ENCODE measurements around the gene UCMA.
"Not testable (repeated sequence)": the region's sequence is repeated elsewhere in the genome, so short reads cannot be mapped to it uniquely, and the experiment has no call there.

The UCMA gene

GRCh38 chr10:13236638-13237037, 2.5 kb upstream of the UCMA start:
- no peaks in the 10 kb centered on the region for H3K4me1 ChIP-seq (ENCODE audit: control insufficient read depth in 1 of 2, insufficient read depth in 2 of 2, low read length in 2 of 2)
- H3K4me3 ChIP-seq (ENCODE audit: low read depth in 1 of 2, low read length in 2 of 2) = no peak overlapping the region
- H3K36me3 ChIP-seq (ENCODE audit: control insufficient read depth in 1 of 2, insufficient read depth in 2 of 2, low read length in 2 of 2) = no peaks in the 10 kb centered on the region
- no peaks in the 10 kb centered on the region for H3K9me3 ChIP-seq (ENCODE audit: control insufficient read depth in 1 of 2, low read length in 2 of 2)
- H3K9ac ChIP-seq (ENCODE audit: low read depth in 1 of 2, low read length in 2 of 2) = no peak overlapping the region
- no peak overlapping the region for H3K27ac ChIP-seq (ENCODE audit: low read depth, low read length)
- H3K27me3 ChIP-seq (ENCODE audit: control insufficient read depth in 1 of 2, insufficient read depth in 2 of 2, low read length in 2 of 2) = no peaks in the 10 kb centered on the region

GRCh38 chr10:13234736-13235135, 562 bp upstream of the UCMA start:
- not testable (repeated sequence) for H3K9me3 ChIP-seq (ENCODE audit: control insufficient read depth in 1 of 2, low read length in 2 of 2); H3K27me3 ChIP-seq (ENCODE audit: control insufficient read depth in 1 of 2, insufficient read depth in 2 of 2, low read length in 2 of 2); H3K27ac ChIP-seq (ENCODE audit: low read depth, low read length); H3K9ac ChIP-seq (ENCODE audit: low read depth in 1 of 2, low read length in 2 of 2); H3K4me1 ChIP-seq (ENCODE audit: control insufficient read depth in 1 of 2, insufficient read depth in 2 of 2, low read length in 2 of 2); H3K36me3 ChIP-seq (ENCODE audit: control insufficient read depth in 1 of 2, insufficient read depth in 2 of 2, low read length in 2 of 2); H3K4me3 ChIP-seq (ENCODE audit: low read depth in 1 of 2, low read length in 2 of 2)

- Histone ChIP-seq H3K27me3 (ENCODE audit: control insufficient read depth in 1 of 2, insufficient read depth in 2 of 2, low read length in 2 of 2) (no peaks in the 10 kb centered on the region), H3K36me3 (ENCODE audit: control insufficient read depth in 1 of 2, insufficient read depth in 2 of 2, low read length in 2 of 2) (no peaks in the 10 kb centered on the region), H3K9ac (ENCODE audit: low read depth in 1 of 2, low read length in 2 of 2) (no peak overlapping the region), H3K9me3 (ENCODE audit: control insufficient read depth in 1 of 2, low read length in 2 of 2) (no peaks in the 10 kb centered on the region), H3K4me1 (ENCODE audit: control insufficient read depth in 1 of 2, insufficient read depth in 2 of 2, low read length in 2 of 2) (no peaks in the 10 kb centered on the region), H3K27ac (ENCODE audit: low read depth, low read length) (no peak overlapping the region), H3K4me3 (ENCODE audit: low read depth in 1 of 2, low read length in 2 of 2) (no peak overlapping the region)
Observed at GRCh38 chr10:13233358-13233757, 816 bp downstream of the UCMA start.

GRCh38 chr10:13231808-13232207, 2.4 kb downstream of the UCMA start:
- H3K36me3 ChIP-seq (ENCODE audit: control insufficient read depth in 1 of 2, insufficient read depth in 2 of 2, low read length in 2 of 2) = no peaks in the 10 kb centered on the region
- H3K27ac ChIP-seq (ENCODE audit: low read depth, low read length) = no peak overlapping the region
- no peaks in the 10 kb centered on the region for H3K9me3 ChIP-seq (ENCODE audit: control insufficient read depth in 1 of 2, low read length in 2 of 2)
- no peak overlapping the region for H3K4me3 ChIP-seq (ENCODE audit: low read depth in 1 of 2, low read length in 2 of 2)
- no peaks in the 10 kb centered on the region for H3K27me3 ChIP-seq (ENCODE audit: control insufficient read depth in 1 of 2, insufficient read depth in 2 of 2, low read length in 2 of 2)
- H3K4me1 ChIP-seq (ENCODE audit: control insufficient read depth in 1 of 2, insufficient read depth in 2 of 2, low read length in 2 of 2) = no peaks in the 10 kb centered on the region
- no peak overlapping the region for H3K9ac ChIP-seq (ENCODE audit: low read depth in 1 of 2, low read length in 2 of 2)

- Histone ChIP-seq H3K27ac (ENCODE audit: low read depth, low read length) (no peak overlapping the region), H3K9ac (ENCODE audit: low read depth in 1 of 2, low read length in 2 of 2) (no peak overlapping the region), H3K36me3 (ENCODE audit: control insufficient read depth in 1 of 2, insufficient read depth in 2 of 2, low read length in 2 of 2) (no peaks in the 10 kb centered on the region), H3K4me3 (ENCODE audit: low read depth in 1 of 2, low read length in 2 of 2) (no peak overlapping the region), H3K27me3 (ENCODE audit: control insufficient read depth in 1 of 2, insufficient read depth in 2 of 2, low read length in 2 of 2) (no peaks in the 10 kb centered on the region), H3K4me1 (ENCODE audit: control insufficient read depth in 1 of 2, insufficient read depth in 2 of 2, low read length in 2 of 2) (no peaks in the 10 kb centered on the region), H3K9me3 (ENCODE audit: control insufficient read depth in 1 of 2, low read length in 2 of 2) (no peaks in the 10 kb centered on the region)
Observed at GRCh38 chr10:13231190-13231589, 3.0 kb downstream of the UCMA start.

GRCh38 chr10:13227031-13227430, 7.1 kb downstream of the UCMA start:
- H3K4me3 ChIP-seq (ENCODE audit: low read depth in 1 of 2, low read length in 2 of 2) = no peak overlapping the region
- no peaks in the 10 kb centered on the region for H3K9me3 ChIP-seq (ENCODE audit: control insufficient read depth in 1 of 2, low read length in 2 of 2)
- H3K9ac ChIP-seq (ENCODE audit: low read depth in 1 of 2, low read length in 2 of 2) = no peak overlapping the region
- no peaks in the 10 kb centered on the region for H3K4me1 ChIP-seq (ENCODE audit: control insufficient read depth in 1 of 2, insufficient read depth in 2 of 2, low read length in 2 of 2)
- H3K27me3 ChIP-seq (ENCODE audit: control insufficient read depth in 1 of 2, insufficient read depth in 2 of 2, low read length in 2 of 2) = no peaks in the 10 kb centered on the region
- no peak overlapping the region for H3K27ac ChIP-seq (ENCODE audit: low read depth, low read length)
- H3K36me3 ChIP-seq (ENCODE audit: control insufficient read depth in 1 of 2, insufficient read depth in 2 of 2, low read length in 2 of 2) = no peaks in the 10 kb centered on the region

GRCh38 chr10:13225601-13226000, 8.6 kb downstream of the UCMA start:
- Histone ChIP-seq H3K4me1 (ENCODE audit: control insufficient read depth in 1 of 2, insufficient read depth in 2 of 2, low read length in 2 of 2) (no peaks in the 10 kb centered on the region), H3K9ac (ENCODE audit: low read depth in 1 of 2, low read length in 2 of 2) (no peak overlapping the region), H3K4me3 (ENCODE audit: low read depth in 1 of 2, low read length in 2 of 2) (no peak overlapping the region), H3K27me3 (ENCODE audit: control insufficient read depth in 1 of 2, insufficient read depth in 2 of 2, low read length in 2 of 2) (no peaks in the 10 kb centered on the region), H3K27ac (ENCODE audit: low read depth, low read length) (no peak overlapping the region), H3K9me3 (ENCODE audit: control insufficient read depth in 1 of 2, low read length in 2 of 2) (no peaks in the 10 kb centered on the region), H3K36me3 (ENCODE audit: control insufficient read depth in 1 of 2, insufficient read depth in 2 of 2, low read length in 2 of 2) (no peaks in the 10 kb centered on the region)

- no peaks in the 10 kb centered on the region for H3K9me3 ChIP-seq (ENCODE audit: control insufficient read depth in 1 of 2, low read length in 2 of 2)
- H3K27ac ChIP-seq (ENCODE audit: low read depth, low read length) = no peak overlapping the region
- H3K36me3 ChIP-seq (ENCODE audit: control insufficient read depth in 1 of 2, insufficient read depth in 2 of 2, low read length in 2 of 2) = no peaks in the 10 kb centered on the region
- no peaks in the 10 kb centered on the region for H3K27me3 ChIP-seq (ENCODE audit: control insufficient read depth in 1 of 2, insufficient read depth in 2 of 2, low read length in 2 of 2)
- H3K9ac ChIP-seq (ENCODE audit: low read depth in 1 of 2, low read length in 2 of 2) = no peak overlapping the region
- H3K4me1 ChIP-seq (ENCODE audit: control insufficient read depth in 1 of 2, insufficient read depth in 2 of 2, low read length in 2 of 2) = no peaks in the 10 kb centered on the region
- no peak overlapping the region for H3K4me3 ChIP-seq (ENCODE audit: low read depth in 1 of 2, low read length in 2 of 2)
Observed at GRCh38 chr10:13224210-13224995, 9.8 kb downstream of the UCMA start.

GRCh38 chr10:13223241-13223640, 10.9 kb downstream of the UCMA start:
- no peaks in the 10 kb centered on the region for H3K36me3 ChIP-seq (ENCODE audit: control insufficient read depth in 1 of 2, insufficient read depth in 2 of 2, low read length in 2 of 2)
- H3K9ac ChIP-seq (ENCODE audit: low read depth in 1 of 2, low read length in 2 of 2) = no peak overlapping the region
- no peaks in the 10 kb centered on the region for H3K4me1 ChIP-seq (ENCODE audit: control insufficient read depth in 1 of 2, insufficient read depth in 2 of 2, low read length in 2 of 2)
- no peaks in the 10 kb centered on the region for H3K9me3 ChIP-seq (ENCODE audit: control insufficient read depth in 1 of 2, low read length in 2 of 2)
- no peak overlapping the region for H3K27ac ChIP-seq (ENCODE audit: low read depth, low read length)
- no peaks in the 10 kb centered on the region for H3K27me3 ChIP-seq (ENCODE audit: control insufficient read depth in 1 of 2, insufficient read depth in 2 of 2, low read length in 2 of 2)
- H3K4me3 ChIP-seq (ENCODE audit: low read depth in 1 of 2, low read length in 2 of 2) = no peak overlapping the region

- Histone ChIP-seq H3K9me3 (ENCODE audit: control insufficient read depth in 1 of 2, low read length in 2 of 2) (no peaks in the 10 kb centered on the region), H3K27me3 (ENCODE audit: control insufficient read depth in 1 of 2, insufficient read depth in 2 of 2, low read length in 2 of 2) (no peaks in the 10 kb centered on the region), H3K27ac (ENCODE audit: low read depth, low read length) (no peak overlapping the region), H3K4me3 (ENCODE audit: low read depth in 1 of 2, low read length in 2 of 2) (no peak overlapping the region), H3K36me3 (ENCODE audit: control insufficient read depth in 1 of 2, insufficient read depth in 2 of 2, low read length in 2 of 2) (no peaks in the 10 kb centered on the region), H3K4me1 (ENCODE audit: control insufficient read depth in 1 of 2, insufficient read depth in 2 of 2, low read length in 2 of 2) (no peaks in the 10 kb centered on the region), H3K9ac (ENCODE audit: low read depth in 1 of 2, low read length in 2 of 2) (no peak overlapping the region)
Observed at GRCh38 chr10:13222566-13222965, 11.6 kb downstream of the UCMA start.
